HG03108 (cell line): ENCODE measurements around the gene SNRNP25.

Source experiments
- ATAC-seq: cut with Tn5 transposase; IDR thresholded peaks from one replicate; pipeline ENCODE4 v1.9.1; 2021; ENCODE audit warnings: moderate library complexity; ENCODE audit not compliant: unreplicated experiment

Gene SNRNP25

GRCh38 chr16:77273-77806, 23.7 kb downstream of the SNRNP25 start:
- ATAC-seq = peak; percentile 15

GRCh38 chr16:77807-78443, 24.3 kb downstream of the SNRNP25 start, which contains the start of gene MPG:
Gene MPG (plus strand): TSS chr16:78225. CDS start chr16:78310, 85 bp downstream.
- ATAC-seq = peak; percentile 68

- ATAC-seq = no peak
Observed at GRCh38 chr16:78444-79150, 25.0 kb downstream of the SNRNP25 start.

- no peak for ATAC-seq
Observed at GRCh38 chr16:79151-80054, 25.8 kb downstream of the SNRNP25 start.

GRCh38 chr16:83060-83603, 29.5 kb downstream of the SNRNP25 start:
- ATAC-seq = no peak

- no peak for ATAC-seq
Observed at GRCh38 chr16:83781-84615, 30.4 kb downstream of the SNRNP25 start.

GRCh38 chr16:84718-85406, 31.2 kb downstream of the SNRNP25 start:
- peak; percentile 77 for ATAC-seq

- no peak for ATAC-seq
Observed at GRCh38 chr16:85407-85782, 31.8 kb downstream of the SNRNP25 start.

GRCh38 chr16:85865-86264, 32.2 kb downstream of the SNRNP25 start:
- no peak for ATAC-seq

GRCh38 chr16:86483-86952, 32.9 kb downstream of the SNRNP25 start:
- ATAC-seq = no peak

GRCh38 chr16:88613-89012, 35.0 kb downstream of the SNRNP25 start:
- ATAC-seq = no peak

GRCh38 chr16:89391-90302, 36.0 kb downstream of the SNRNP25 start:
- ATAC-seq = no peak

- no peak for ATAC-seq
Observed at GRCh38 chr16:91484-91883, 37.9 kb downstream of the SNRNP25 start.

GRCh38 chr16:92431-93339, 39.1 kb downstream of the SNRNP25 start:
- ATAC-seq = no peak

- no peak for ATAC-seq
Observed at GRCh38 chr16:94918-95265, 41.3 kb downstream of the SNRNP25 start.

- peak; percentile 65 for ATAC-seq
Observed at GRCh38 chr16:96935-97381, 43.3 kb downstream of the SNRNP25 start.

- ATAC-seq = no peak
Observed at GRCh38 chr16:97822-98221, 44.2 kb downstream of the SNRNP25 start.
